Lung (tissue), 12 donors: ENCODE measurements around the gene PHEX. TPM values are rescaled to one million over a fixed set of nuclear protein-coding genes. Genes with fewer than 3 reads are reported as not detected.

Experiments used
- ATAC-seq: fragments of 200-7000 bp; cut with Tn5 transposase; one replicate; pipeline ENCODE4 v1.9.1; 2020; ENCODE audit warnings: moderate number of reproducible peaks; ENCODE audit not compliant: insufficient read depth, low FRiP score
- DNase-seq, 3 donors: peaks; one replicate each; pipeline ENCODE4 v3.0.0-alpha.2; 2013 to 2017
- H3K27ac ChIP-seq, 2 donors: one replicate each; pipeline ENCODE4 v1.5.1; 2013; ENCODE audit warnings: mild to moderate bottlenecking in 2 of 2, moderate library complexity in 2 of 2, control low read depth in 1 of 2, inconsistent platforms in 1 of 2, low read depth in 1 of 2, low read length in 1 of 2
- H3K27me3 ChIP-seq, 3 donors: one replicate each; pipeline ENCODE4 v1.5.1; 2013; ENCODE audit warnings: low read length in 2 of 3; ENCODE audit not compliant: control insufficient read depth in 3 of 3, insufficient read depth in 3 of 3
- H3K36me3 ChIP-seq, 4 donors: one replicate each; pipeline ENCODE4 v1.5.1; 2013; ENCODE audit warnings: low read length in 4 of 4, mild to moderate bottlenecking in 1 of 4, moderate library complexity in 1 of 4; ENCODE audit not compliant: control insufficient read depth in 4 of 4, insufficient read depth in 4 of 4
- H3K4me1 ChIP-seq, 5 donors: one replicate each; pipeline ENCODE4 v1.5.1; 2013; ENCODE audit warnings: low read length in 5 of 5, mild to moderate bottlenecking in 2 of 5, moderate library complexity in 1 of 5; ENCODE audit not compliant: control insufficient read depth in 5 of 5, insufficient read depth in 5 of 5
- H3K4me3 ChIP-seq: one replicate; pipeline ENCODE4 v1.5.1; 2013; ENCODE audit warnings: mild to moderate bottlenecking, control low read depth, moderate library complexity
- H3K9ac ChIP-seq, 2 donors: one replicate each; pipeline ENCODE4 v1.5.1; 2013; ENCODE audit warnings: low read length in 2 of 2, control low read depth in 1 of 2; ENCODE audit not compliant: insufficient read depth in 1 of 2
- H3K9me3 ChIP-seq, 4 donors: one replicate each; pipeline ENCODE4 v1.5.1; 2013; ENCODE audit warnings: low read length in 3 of 4, mild to moderate bottlenecking in 1 of 4, moderate library complexity in 1 of 4; ENCODE audit not compliant: control insufficient read depth in 4 of 4, insufficient read depth in 3 of 4
- WGBS, 2 donors: extraction: QIAGEN DNeasy Blood & Tissue Kit; methylation state at CpG; one replicate each; pipeline ENCODE4 v1.1.7; 2013; 5-methylcytosine and 5-hydroxymethylcytosine counted together
- polyA plus RNA-seq, 2 donors: library from polyadenylated mRNA; stranded (reverse); fragments of 200-250 nt; gene quantifications; one replicate each; pipeline ENCODE4 v1.2.1, GENCODE V29; 2013
- total RNA-seq, 2 donors: library from RNA; depleted of rRNA in 1 of 2; stranded (reverse); fragments of >200 nt in 1 of 2; gene quantifications; one replicate each; pipeline ENCODE4 v1.2.1, GENCODE V29; 2014 to 2021
- TF ChIP-seq, protein P1 (sequence below): IDR thresholded peaks from 2 replicates; pipeline ENCODE4 v1.5.1; 2012; ENCODE audit warnings: mild to moderate bottlenecking; ENCODE audit errors: control extremely low read depth, extremely low read depth
- donor health status: control.
- donor health status: control.
- donor health status: Bipolar disorder and iron deficiency.
- donor health status: healthy.
- donor health status: DM: yes; HTN: yes; CAD: no.

Gene PHEX
- total and polyA plus RNA-seq, 4 donors, result 0.59 to 15.4 (median 3.8) TPM

DNA sequence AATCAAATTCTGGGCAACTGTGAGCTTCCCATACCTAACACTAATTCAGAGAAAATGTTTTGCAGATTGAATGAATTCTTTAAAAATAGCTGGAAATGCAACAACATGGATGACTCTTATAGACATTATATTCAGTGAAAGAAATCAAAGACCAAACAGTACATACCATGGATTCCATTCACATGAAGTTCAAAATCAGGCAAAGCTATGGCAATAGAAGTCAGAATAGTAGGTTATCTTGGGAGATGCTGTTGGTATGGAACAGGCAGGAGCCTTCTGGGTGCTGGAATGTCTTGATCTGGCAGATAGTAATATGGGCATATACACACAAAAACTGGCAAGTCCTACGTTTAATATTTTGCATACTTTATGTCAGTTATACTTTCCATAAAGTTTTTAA, 215.0 kb downstream of the PHEX start:
- WGBS, 2 donors, result 37 to 78% methylated on average over 1 of the region's 1 CpG
- DNase-seq (no peak), ATAC-seq (no peak)
- H3K4me1 ChIP-seq, result no peaks in the 10 kb centered on the region
- no peak overlapping the region for H3K27ac ChIP-seq
- no peaks in the 10 kb centered on the region for H3K36me3 ChIP-seq
- TF ChIP-seq, protein P1, sequence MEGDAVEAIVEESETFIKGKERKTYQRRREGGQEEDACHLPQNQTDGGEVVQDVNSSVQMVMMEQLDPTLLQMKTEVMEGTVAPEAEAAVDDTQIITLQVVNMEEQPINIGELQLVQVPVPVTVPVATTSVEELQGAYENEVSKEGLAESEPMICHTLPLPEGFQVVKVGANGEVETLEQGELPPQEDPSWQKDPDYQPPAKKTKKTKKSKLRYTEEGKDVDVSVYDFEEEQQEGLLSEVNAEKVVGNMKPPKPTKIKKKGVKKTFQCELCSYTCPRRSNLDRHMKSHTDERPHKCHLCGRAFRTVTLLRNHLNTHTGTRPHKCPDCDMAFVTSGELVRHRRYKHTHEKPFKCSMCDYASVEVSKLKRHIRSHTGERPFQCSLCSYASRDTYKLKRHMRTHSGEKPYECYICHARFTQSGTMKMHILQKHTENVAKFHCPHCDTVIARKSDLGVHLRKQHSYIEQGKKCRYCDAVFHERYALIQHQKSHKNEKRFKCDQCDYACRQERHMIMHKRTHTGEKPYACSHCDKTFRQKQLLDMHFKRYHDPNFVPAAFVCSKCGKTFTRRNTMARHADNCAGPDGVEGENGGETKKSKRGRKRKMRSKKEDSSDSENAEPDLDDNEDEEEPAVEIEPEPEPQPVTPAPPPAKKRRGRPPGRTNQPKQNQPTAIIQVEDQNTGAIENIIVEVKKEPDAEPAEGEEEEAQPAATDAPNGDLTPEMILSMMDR, result no peak
- H3K9me3 ChIP-seq, result no peaks in the 10 kb centered on the region
- no peak overlapping the region for H3K4me3 ChIP-seq
- H3K9ac ChIP-seq, result no peak overlapping the region
- H3K27me3 ChIP-seq, result peaks cover 0 to 6% (median 0%) of the 10 kb centered on the region in 3 donors

DNA sequence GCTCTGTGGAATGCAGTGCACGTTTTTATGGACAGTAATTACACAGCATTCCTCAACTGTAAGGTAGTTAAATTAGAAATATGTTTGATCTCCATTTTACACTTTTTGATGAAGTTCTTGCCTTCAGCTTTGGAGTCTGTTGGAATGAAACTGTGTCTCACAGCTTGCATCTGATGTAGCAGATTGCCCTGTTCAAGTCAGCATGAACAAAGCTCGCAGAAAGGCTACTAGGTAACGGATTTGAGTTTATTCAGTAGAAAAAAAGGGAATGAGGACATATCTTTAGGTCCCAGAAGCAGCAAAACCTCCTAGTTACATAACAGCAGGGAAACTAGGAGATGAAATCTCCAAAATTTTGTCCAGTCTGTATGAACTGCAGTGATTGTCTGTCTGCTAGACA, 216.3 kb downstream of the PHEX start:
- DNase-seq, result no peak
- WGBS, 2 donors, result 66 to 90% methylated on average over 3 of the region's 3 CpGs
- H3K9ac ChIP-seq, result no peak overlapping the region
- no peaks in the 10 kb centered on the region for H3K4me1 ChIP-seq
- ATAC-seq, result no peak
- no peaks in the 10 kb centered on the region for H3K9me3 ChIP-seq
- no peak overlapping the region for H3K4me3 ChIP-seq
- no peaks in the 10 kb centered on the region for H3K36me3 ChIP-seq
- H3K27me3 ChIP-seq, result peaks cover 0 to 6% (median 0%) of the 10 kb centered on the region in 3 donors
- no peak overlapping the region for H3K27ac ChIP-seq
- TF ChIP-seq, protein P1, result no peak

DNA sequence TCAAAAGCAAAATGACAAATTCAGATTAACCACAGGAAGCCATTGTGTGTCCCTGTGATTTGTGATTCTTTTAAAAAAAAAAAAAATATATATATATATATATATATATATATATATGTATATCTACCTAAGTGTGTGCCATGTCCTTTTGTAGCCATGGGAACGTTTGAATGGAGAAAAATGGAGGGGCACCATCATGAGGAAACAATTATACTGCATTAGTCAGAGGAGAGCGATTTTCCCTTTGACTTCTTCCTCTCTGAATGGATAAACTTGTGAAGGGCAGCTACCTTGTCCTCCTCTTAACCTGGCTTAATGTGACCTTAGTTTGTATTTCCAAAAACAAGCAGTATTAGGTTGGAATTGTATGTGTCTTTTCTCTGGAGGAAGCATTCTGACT, 217.2 kb downstream of the PHEX start:
- Histone ChIP-seq H3K4me3 (no peak overlapping the region), H3K36me3 (no peaks in the 10 kb centered on the region), H3K27me3 (peaks cover 0 to 8% (median 0%) of the 10 kb centered on the region in 3 donors), H3K4me1 (no peaks in the 10 kb centered on the region), H3K9ac (no peak overlapping the region), H3K9me3 (no peaks in the 10 kb centered on the region), H3K27ac (no peak overlapping the region)
- TF ChIP-seq, protein P1, result no peak
- ATAC-seq (no peak), DNase-seq (no peak)
- 43 to 82% methylated on average over 2 of the region's 2 CpGs for WGBS, 2 donors

DNA sequence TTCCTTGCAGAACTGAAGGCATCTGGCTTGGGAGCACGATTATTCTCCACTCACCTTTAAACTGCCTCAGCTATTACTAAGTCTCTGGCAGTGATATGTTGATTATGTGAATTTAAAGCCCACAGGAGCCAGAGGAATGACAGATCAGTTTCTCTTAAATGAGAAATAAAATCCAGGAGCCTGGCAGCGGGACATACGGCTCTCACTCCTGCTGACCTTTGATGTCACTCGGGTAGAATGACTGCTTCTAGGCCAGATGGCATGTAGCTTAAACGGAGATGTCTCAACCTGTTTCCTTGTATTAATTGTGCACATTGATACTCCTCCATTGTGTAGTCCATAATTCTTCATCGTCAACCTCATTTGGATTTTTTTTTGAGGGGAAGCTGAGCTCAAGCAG, 236.6 kb downstream of the PHEX start:
- DNase-seq, result no peak

More for the DNA sequence above, 236.6 kb downstream of the PHEX start:
- Histone ChIP-seq H3K9me3 (peaks cover 0 to 1% (median 0%) of the 10 kb centered on the region in 4 donors), H3K27ac (no peak overlapping the region), H3K27me3 (peaks cover 0 to 5% (median 0%) of the 10 kb centered on the region in 3 donors), H3K9ac (no peak overlapping the region), H3K36me3 (no peaks in the 10 kb centered on the region), H3K4me1 (no peaks in the 10 kb centered on the region), H3K4me3 (no peak overlapping the region)
- 74 to 87% methylated on average over 6 of the region's 6 CpGs for WGBS, 2 donors
- TF ChIP-seq, protein P1, result no peak
- no peak for ATAC-seq
